Heart right ventricle (tissue), 16 donors: Measurements from ENCODE around the gene ARSA. TPM values are rescaled to one million over a fixed set of nuclear protein-coding genes. Genes with fewer than 3 reads are reported as not detected.
"Not testable (repeated sequence)": the region's sequence is repeated elsewhere in the genome, so short reads cannot be mapped to it uniquely, and the experiment has no call there.

ENCODE experiments used
- ATAC-seq, 8 donors: fragments of 200-7000 bp; cut with Tn5 transposase; one replicate each; pipeline ENCODE4 v1.9.1; 2020; ENCODE audit warnings: mild to moderate bottlenecking in 8 of 8, moderate library complexity in 8 of 8, moderate number of reproducible peaks in 1 of 8
- DNase-seq, 2 donors: peaks; one replicate each; pipeline ENCODE4 v3.0.0-alpha.2; 2020
- H3K27ac ChIP-seq, 10 donors: fragments of 200-600 bp; sonication (generic) in 2 of 10; one replicate each; pipeline versions ENCODE4 v1.5.0 to v1.8.0; 2020 to 2022; ENCODE audit warnings: mild to moderate bottlenecking in 3 of 10
- H3K27me3 ChIP-seq, 7 donors: fragments of 200-600 bp; one replicate each; pipeline ENCODE4 v1.8.0; 2021 to 2022; ENCODE audit warnings: mild to moderate bottlenecking in 2 of 7
- H3K36me3 ChIP-seq, 9 donors: fragments of 200-600 bp; sonication (generic) in 1 of 9; one replicate each; pipeline versions ENCODE4 v1.5.0 to v1.8.0; 2020 to 2022; ENCODE audit warnings: mild to moderate bottlenecking in 2 of 9
- H3K4me1 ChIP-seq, 9 donors: fragments of 200-600 bp; sonication (generic) in 1 of 9; one replicate each; pipeline versions ENCODE4 v1.5.0 to v1.8.0; 2020 to 2022; ENCODE audit warnings: mild to moderate bottlenecking in 4 of 9
- H3K4me3 ChIP-seq, 10 donors: fragments of 200-600 bp; sonication (generic) in 2 of 10; one replicate each; pipeline versions ENCODE4 v1.5.0 to v1.8.0; 2020 to 2022; ENCODE audit warnings: mild to moderate bottlenecking in 7 of 10, moderate library complexity in 2 of 10
- H3K9me3 ChIP-seq, 11 donors: fragments of 200-600 bp in 10 of 11; sonication (generic) in 2 of 11; one replicate each; pipeline versions ENCODE4 v1.5.0 to v1.8.0; 2013 to 2022; ENCODE audit warnings: mild to moderate bottlenecking in 2 of 11, control low read depth in 1 of 11, moderate library complexity in 1 of 11
- CTCF ChIP-seq, 9 donors: fragments of 200-600 bp; sonication (generic) in 2 of 9; IDR thresholded peaks; one replicate each; pipeline versions ENCODE4 v1.5.0 to v1.8.0; 2021 to 2022; ENCODE audit warnings: antibody characterized with exemption in 9 of 9, mild to moderate bottlenecking in 5 of 9, moderate library complexity in 1 of 9
- WGBS, 2 donors: extraction: QIAGEN DNeasy Blood & Tissue Kit; methylation state at CpG; one replicate each; pipeline ENCODE4 v1.1.7; 2013; ENCODE audit warnings: inconsistent platforms in 1 of 2; 5-methylcytosine and 5-hydroxymethylcytosine counted together
- intact Hi-C, 10 donors: fragments of 100-400 bp; cut with DNase I; formaldehyde crosslinking; loops; one replicate each; pipeline versions ENCODE4 v1.11.1 to v1.14.2; 2022
- polyA plus RNA-seq, 2 donors: library from polyadenylated mRNA; stranded (reverse); fragments of 200-250 nt; gene quantifications; one replicate each; pipeline ENCODE4 v1.2.3, GENCODE V29; 2013
- total RNA-seq, 10 donors: library from RNA; stranded (reverse); fragmentation: NEBNext Ultra II Directional in 3 of 10; extraction: Animal tissue kit (Norgen Biotek cat#: 25700) in 3 of 10; gene quantifications; one replicate each; pipeline versions ENCODE4 v1.2.1 to v1.2.4, GENCODE V29; 2021 to 2023
- donor health status: Arrhythmogenic right ventricular cardiomyopathy.
- donor health status: ischemic (EF 13 %, LVEDD 7.1; RV severe dilation, severe dysfunction).
- donor health status: healthy with polysubstance abuse.
- donor health status: DM: no; HTN: yes; CAD: no.
- donor health status: DM: no; HTN: no; CAD: no.
- donor health status: ischemic (EF 25% LVEDD 6.9; RV normal size, moderate dysfunction).
- donor health status: ischemic (EF 25% LVEDD 5.7; RV mildly dilated, moderate dysfunction).
- donor health status: healthy.
- donor health status: DM: yes; HTN: yes; CAD: no.
- donor health status: Ischemic cardiomyopathy.
- donor health status: ischemic (EF 35%, LVEDD 5.7; RV mildly dilated, moderate dysfunction).
- donor health status: nonischemic (EF 11% LVEDD 7.7; RV severe dilation, severe dysfunction).
- donor health status: DM: yes; HTN: yes; CAD: no.
- donor health status: PGD.
- donor health status: ischemic (EF 29% LVEDD 5.4; RV normal size, mild dysfunction).
- donor health status: nonischemic (EF 23%, LVEDD 6.1; RV moderate dilation, normal function).

Gene ARSA
- total and polyA plus RNA-seq, 12 donors = 17.5 to 62.3 (median 26.0) TPM

- Histone ChIP-seq H3K27ac (no peak overlapping the region), H3K4me3 (no peak overlapping the region), H3K4me1 (peaks cover 0 to 6% (median 0%) of the 10 kb centered on the region in 9 donors), H3K9me3 (no peaks in the 10 kb centered on the region), H3K36me3 (no peaks in the 10 kb centered on the region), H3K27me3 (peaks cover 0 to 26% (median 6%) of the 10 kb centered on the region in 7 donors)
- no peak for TF ChIP-seq CTCF (IDR thresholded peaks at IDR 0.05)
- no peak for DNase-seq
- WGBS, 2 donors = 93 to 95% methylated on average over 12 of the region's 12 CpGs
- intact Hi-C loops = no loop called here
- ATAC-seq = no peak
These were observed 37.3 kb upstream of the ARSA start for GRCh38 chr22:50665212-50665611.

GRCh38 chr22:50660306-50660705 lies 32.4 kb upstream of the ARSA start:
- intact Hi-C loops = no loop called here
- DNase-seq = no peak
- no peak for ATAC-seq
- TF ChIP-seq CTCF (IDR thresholded peaks at IDR 0.05) = no peak
- Histone ChIP-seq H3K27me3 (peaks cover 0 to 24% (median 5%) of the 10 kb centered on the region in 7 donors), H3K36me3 (no peaks in the 10 kb centered on the region), H3K27ac (no peak overlapping the region), H3K9me3 (no peaks in the 10 kb centered on the region), H3K4me1 (peaks cover 0 to 37% (median 19%) of the 10 kb centered on the region in 9 donors), H3K4me3 (no peak overlapping the region)

GRCh38 chr22:50659711-50660110 lies 31.8 kb upstream of the ARSA start:
- Histone ChIP-seq H3K27me3 (peaks cover 0 to 29% (median 8%) of the 10 kb centered on the region in 7 donors), H3K4me1 (peaks cover 0 to 42% (median 19%) of the 10 kb centered on the region in 9 donors)
- H3K27ac ChIP-seq, intact Hi-C loops, ATAC-seq, H3K36me3 ChIP-seq, H3K9me3 ChIP-seq, H3K4me3 ChIP-seq, DNase-seq: not testable (repeated sequence)
- 91 to 93% methylated on average over 7 of the region's 7 CpGs for WGBS, 2 donors

- no peak overlapping the region for H3K4me3 ChIP-seq
- ATAC-seq = peak in 6 of 8 donors; percentile 26 to 63 (median 46)
- H3K27ac ChIP-seq = peak overlapping the region in 7 of 10 donors; percentile 40 to 87 (median 82)
- intact Hi-C loops = loop anchor here in 3 of 10 donors (2.0 kb wide), 3 partner anchors 13 to 15 kb away; partner anchors contain the start of gene SHANK3 (in 1 of the 3)
- 46 to 52% methylated on average over 4 of the region's 4 CpGs for WGBS, 2 donors
- no peak for TF ChIP-seq CTCF (IDR thresholded peaks at IDR 0.05)
- DNase-seq = no peak
- no peaks in the 10 kb centered on the region for H3K9me3 ChIP-seq
- H3K36me3 ChIP-seq = no peaks in the 10 kb centered on the region
- H3K27me3 ChIP-seq = peaks cover 0 to 32% (median 8%) of the 10 kb centered on the region in 7 donors
- peaks cover 0 to 43% (median 19%) of the 10 kb centered on the region in 9 donors for H3K4me1 ChIP-seq
These were observed 30.0 kb upstream of the ARSA start for GRCh38 chr22:50657925-50658324.
